Hematopoietic multipotent progenitor cell treated with erythropoietin and hydrocortisone succinate and interleukin-3 and kit ligand, for 8 days (in vitro differentiated cells): Measurements from ENCODE around the gene FXYD6.

ENCODE experiments used
- DNase-seq: peaks from one replicate; pipeline ENCODE4 v3.0.0-alpha.2; 2015

FXYD6 gene

GRCh38 chr11:117841551-117842031, 34.9 kb downstream of the FXYD6 start:
- no peak for DNase-seq

DNA sequence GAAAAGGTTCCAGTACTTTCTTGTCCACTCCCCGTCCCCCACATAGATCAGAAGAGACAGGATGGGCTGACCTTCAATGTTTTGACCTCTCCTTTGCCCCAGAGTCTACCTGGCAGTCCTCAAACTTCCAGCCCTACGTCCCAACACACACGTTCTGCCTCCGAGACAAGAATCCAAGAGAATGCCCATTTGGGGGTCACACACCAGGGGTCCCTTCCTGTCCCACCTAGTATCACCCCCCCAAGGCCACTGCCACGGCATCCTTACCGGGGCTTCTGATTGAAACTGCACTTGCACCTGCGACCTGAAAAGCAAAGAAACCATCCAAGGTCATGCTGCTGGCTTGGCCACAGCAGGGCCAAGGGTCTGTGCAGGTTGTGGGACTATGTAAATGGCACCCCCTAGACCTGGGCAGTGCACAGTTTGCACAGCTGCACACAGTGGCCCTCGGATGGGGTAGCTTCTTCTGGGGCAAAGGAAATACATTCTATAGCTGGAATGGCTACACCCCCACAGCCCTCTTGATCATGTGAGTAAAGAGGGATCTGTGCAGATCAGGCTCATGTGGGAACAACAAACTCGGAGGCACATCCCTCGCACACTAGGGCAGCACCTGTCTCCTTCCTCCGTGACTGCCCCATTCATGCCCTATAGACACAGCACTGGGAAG, 35.4 kb downstream of the FXYD6 start:
- no peak for DNase-seq

GRCh38 chr11:117839936-117840813, 36.3 kb downstream of the FXYD6 start:
- no peak for DNase-seq

DNA sequence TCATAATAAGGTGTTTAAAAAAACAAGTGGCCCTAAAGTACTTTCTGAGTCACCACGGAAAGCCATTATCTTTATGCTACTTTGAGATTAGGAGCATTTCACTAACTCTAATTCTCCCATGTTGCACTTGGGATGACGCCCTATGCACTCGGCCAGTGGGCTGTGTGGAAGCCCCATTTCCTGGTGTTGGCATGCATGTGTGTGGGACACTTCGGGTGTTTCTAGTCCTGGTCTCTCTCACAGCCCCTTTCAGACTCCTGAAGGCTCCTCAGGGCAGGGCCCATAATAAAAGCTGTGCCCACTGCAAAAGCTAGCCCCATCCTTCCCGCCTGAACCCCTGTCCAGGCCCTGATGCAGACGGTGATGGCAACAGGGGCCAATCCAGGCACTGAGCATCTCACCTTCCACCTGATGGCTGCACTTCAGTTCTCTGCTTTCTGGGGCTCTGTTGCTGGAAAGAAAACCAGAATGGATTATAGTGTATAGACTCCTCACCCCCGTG, 37.0 kb downstream of the FXYD6 start:
- DNase-seq: no peak

DNA sequence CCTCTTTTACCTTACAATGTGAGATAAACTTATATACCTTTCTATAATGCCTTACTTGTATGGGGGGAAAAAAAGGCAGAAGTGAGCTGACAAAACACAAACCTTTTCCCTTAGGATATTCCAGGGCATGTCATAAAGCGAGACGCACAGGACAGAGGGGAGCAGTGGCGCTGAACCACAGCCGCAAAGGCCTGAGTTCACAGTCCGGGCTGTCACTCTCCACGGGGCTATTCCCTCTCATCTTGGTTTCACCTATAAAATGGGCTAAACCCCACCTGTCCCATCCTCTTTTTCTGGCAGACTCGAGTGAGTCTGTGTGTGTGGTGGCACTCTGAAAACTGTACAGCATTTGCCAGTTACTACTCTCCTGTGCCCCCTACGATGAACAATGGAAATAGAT, 37.6 kb downstream of the FXYD6 start:
- no peak for DNase-seq

GRCh38 chr11:117837791-117838190, 38.7 kb downstream of the FXYD6 start:
- no peak for DNase-seq

DNA sequence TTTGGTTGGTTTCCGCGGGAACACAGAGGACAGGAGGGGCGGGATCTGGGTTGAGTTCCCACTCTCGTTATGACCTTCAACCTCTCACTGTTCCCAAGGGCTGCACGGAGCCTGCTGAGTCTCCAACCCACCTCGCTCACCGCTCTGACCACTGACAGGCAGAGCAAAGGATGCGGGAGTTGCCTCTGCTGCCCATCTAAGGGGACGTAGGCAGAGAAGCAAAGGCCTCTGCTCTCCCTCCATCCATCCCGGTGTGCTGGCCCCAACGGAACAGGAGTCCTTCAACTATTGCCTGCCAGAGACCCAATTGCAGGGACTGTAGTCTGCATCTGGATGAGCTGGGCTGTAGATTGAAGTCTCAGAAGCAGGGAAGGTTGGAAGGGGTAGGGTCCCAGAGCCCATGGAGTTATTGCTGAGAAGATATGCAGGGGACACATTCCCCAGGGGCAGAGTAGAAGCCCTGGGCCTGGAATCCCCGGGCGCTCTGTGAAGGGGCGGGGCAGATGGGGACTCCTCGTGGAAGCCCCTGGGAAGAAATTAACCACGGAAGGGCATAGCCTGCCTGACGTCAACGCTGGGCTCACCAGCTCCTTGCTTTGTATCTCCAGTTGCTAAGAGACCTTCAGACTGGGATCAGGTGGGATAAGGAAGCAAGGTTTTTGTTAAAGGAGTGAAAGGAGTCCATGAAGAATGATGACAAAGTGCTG, 39.2 kb downstream of the FXYD6 start:
- no peak for DNase-seq

GRCh38 chr11:117836077-117836960, 40.1 kb downstream of the FXYD6 start:
- DNase-seq: no peak

GRCh38 chr11:117835576-117835975, 40.9 kb downstream of the FXYD6 start:
- DNase-seq: no peak

GRCh38 chr11:117834838-117835443, 41.5 kb downstream of the FXYD6 start:
- DNase-seq: no peak

GRCh38 chr11:117834068-117834810, 42.2 kb downstream of the FXYD6 start:
- DNase-seq: no peak

GRCh38 chr11:117833401-117833891, 43.0 kb downstream of the FXYD6 start:
- DNase-seq: no peak

- DNase-seq: no peak
These were observed 43.9 kb downstream of the FXYD6 start for GRCh38 chr11:117832511-117832910.

DNA sequence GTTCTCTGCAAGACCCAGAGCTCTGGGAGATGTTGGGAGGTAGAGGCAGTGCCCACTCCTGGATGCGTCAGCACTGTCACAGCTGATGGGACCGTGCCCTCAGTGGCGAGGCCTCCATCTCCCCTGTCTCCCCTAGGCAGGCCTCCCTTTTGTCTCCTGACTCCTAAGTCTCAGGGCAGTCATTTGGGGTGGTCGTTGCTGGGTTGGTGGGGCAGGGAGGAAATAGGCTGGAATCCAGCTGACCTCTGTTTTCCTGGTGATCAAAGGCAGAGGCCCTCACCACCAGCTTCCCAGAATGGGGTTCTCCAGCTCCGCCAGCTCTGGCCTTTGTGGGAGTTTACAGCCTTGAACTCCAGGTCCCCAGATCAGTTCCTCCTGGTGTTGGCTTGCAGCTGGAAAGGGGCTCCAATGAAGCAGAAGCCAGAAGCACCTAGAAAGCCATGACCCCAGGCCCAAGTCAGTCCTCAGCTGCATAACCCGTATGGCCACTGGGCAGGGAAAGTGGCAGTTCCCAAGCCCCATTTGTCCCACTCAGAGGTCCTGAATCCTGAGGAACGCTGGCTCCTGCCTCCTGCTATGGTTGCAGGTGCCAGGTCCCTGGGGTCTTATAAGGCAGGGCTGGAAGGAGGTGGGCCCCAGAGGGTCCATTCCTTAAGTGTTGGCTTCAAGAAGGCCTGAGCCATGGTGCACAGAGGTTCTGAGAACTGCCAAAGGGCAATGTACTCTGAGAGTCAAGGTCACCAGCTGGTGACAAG, 44.6 kb downstream of the FXYD6 start:
- no peak for DNase-seq

- no peak for DNase-seq
These were observed 45.6 kb downstream of the FXYD6 start for GRCh38 chr11:117830674-117831351.

DNA sequence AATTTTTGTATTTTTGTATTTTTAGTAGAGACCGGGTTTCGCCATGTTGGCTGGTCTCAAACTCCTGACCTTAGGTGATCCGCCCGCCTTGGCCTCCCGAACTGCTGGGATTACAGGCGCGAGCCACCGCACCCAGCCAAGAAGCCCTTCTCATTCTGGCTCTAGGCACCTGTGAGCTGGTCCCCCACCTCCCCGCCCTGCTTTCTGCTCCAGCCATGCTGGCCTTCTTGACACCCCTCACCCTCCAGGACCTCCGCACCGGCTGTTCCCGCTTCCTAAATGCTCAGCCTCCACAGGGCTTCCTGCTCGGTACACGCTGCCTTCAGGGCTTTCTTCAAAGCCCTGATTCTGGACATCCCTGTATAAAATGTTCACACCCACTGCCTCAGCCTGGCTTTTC, 46.4 kb downstream of the FXYD6 start:
- no peak for DNase-seq

GRCh38 chr11:117829369-117829725, 47.1 kb downstream of the FXYD6 start:
- DNase-seq: no peak

DNA sequence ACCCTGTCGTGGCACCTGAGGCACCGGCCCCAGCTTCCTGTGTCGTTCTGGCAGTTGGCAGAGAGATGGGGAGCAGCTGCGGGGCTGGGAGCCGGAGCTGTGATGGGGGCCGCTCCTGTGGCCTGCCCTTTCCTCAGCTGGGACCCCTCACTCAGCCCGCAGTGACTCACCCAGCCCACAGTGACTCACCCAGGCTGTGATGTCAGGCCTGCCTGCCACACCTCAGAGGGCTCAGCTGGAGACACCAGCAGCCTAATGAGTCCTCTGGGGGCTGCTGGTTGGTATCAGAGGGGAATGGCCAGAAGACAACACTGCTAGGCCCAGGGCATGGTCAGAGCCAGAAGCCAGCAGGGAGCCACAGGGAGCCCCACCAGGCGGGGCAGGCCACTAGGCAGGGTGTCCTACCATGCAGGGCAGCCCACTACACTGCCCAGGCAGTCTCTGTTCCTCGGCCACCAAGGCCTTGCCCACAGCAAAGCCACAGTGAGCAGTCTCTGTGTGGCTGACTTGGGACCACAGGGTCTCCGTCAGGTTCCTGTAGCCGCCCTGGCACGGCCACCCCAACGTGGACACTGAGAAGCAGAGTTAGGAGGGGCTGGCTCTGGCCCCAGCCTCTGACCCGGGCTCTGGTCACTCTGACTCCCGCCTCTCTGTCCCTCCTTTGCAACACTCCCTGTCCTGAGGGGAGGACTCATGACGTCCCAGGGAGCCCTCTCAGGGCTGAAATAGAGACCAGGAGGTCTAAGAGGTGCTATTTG, 47.7 kb downstream of the FXYD6 start:
- no peak for DNase-seq
